Measurements from ENCODE around the gene VASN. TPM values are rescaled to one million over a fixed set of nuclear protein-coding genes. Genes with fewer than 3 reads are reported as not detected.

Gene VASN
- polyA plus RNA-seq, 3 donors: 6.0 to 33.9 (median 13.3) TPM

DNA sequence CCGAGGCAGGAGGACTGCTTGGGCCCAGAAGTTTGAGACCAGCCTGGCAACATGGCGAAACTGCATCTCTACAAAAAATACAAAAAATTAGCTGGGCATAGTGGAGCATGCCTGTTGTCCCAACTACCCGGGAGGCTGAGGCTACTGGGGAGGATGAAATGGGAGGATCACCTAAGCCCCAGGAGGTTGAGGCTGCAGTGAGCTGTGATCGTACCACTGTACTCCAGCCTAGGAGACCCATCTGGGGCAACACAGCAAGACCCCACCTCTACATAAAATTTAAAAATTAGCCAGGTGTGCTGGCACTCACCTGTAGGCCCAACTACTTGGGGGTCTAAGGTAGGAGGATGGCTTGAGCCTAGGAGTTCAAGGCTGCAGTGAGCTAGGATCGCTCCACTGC lies 22.3 kb upstream of the VASN start:
- H3K27ac ChIP-seq (ENCODE audit: low read depth, low read length): no peak overlapping the region
- 94 to 100% (median 98%) methylated on average over 5 of the region's 5 CpGs for WGBS, 3 donors

DNA sequence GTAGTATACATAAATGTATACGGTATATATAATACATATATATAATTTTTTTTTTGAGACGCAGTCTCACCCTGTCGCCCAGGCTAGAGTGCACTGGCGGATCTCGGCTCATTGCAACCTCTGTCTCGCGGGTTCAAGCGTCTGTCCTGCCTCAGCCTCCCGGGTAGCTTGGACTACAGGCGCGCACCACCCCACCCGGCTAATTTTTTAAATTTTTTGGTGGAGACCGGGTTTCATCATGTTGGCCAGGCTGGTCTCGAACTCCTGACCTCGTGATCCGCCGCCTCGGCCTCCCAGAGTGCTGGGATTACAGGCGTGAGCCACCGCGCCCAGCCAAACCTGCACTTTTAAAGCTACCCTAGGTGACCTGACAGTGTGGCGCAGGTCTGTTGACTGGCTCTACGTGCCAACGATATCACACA lies 21.3 kb upstream of the VASN start:
- H3K27ac ChIP-seq (ENCODE audit: low read depth, low read length): no peak overlapping the region
- 31 to 33% (median 32%) methylated on average over 24 of the region's 24 CpGs for WGBS, 3 donors

DNA sequence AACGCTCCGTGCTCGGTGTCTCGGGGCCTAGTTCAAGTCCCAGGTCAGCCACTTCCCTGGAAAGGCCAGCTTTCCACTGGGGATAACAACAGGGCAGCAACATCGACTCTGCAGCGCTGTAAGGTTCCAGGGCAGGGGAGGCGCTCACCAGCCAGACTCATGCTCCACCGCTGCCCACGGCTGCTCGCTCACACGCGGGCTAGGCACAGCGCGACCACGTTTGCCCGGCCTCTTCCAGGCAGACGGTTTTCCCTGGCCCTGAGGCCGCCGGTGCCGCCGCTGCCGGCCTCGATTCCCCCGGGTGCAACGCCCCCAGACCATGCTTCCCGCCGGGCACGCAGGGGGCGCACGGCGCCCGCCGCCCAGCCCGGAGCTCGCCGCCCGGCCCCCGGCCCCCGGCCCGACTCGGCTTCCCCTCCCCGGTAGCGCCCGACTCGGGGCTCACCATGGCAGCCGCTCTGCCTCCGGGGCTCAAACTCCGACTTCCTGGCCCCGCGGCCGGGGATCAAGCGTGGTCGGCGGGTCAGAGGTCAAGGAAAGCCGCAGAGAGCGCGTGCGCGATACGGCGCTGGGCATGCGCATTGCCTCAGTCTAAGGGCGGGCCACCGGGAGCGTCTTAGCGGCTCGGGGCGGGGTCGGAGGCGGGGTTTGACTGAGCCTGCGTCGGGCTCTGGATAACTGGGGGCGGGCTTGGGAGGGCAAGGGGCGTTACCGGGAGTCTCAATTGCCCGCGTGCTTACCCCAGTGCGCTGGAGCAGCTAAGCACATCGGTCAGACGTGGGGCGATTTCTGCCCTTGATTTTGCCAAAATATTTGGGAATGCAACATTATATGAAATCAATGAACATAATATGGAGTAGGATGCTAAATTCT lies 20.6 kb upstream of the VASN start, which contains the start of gene PAM16:
Gene PAM16 (minus strand): TSS at position 535 of the 873 bp plus-strand sequence. CDS start 87 bp downstream, at position 448.
- 0 to 1% (median 0%) methylated on average over 73 to 81 of the region's 81 CpGs for WGBS, 3 donors
- H3K27ac ChIP-seq (ENCODE audit: low read depth, low read length): no peak within 1 kb of the TSS

DNA sequence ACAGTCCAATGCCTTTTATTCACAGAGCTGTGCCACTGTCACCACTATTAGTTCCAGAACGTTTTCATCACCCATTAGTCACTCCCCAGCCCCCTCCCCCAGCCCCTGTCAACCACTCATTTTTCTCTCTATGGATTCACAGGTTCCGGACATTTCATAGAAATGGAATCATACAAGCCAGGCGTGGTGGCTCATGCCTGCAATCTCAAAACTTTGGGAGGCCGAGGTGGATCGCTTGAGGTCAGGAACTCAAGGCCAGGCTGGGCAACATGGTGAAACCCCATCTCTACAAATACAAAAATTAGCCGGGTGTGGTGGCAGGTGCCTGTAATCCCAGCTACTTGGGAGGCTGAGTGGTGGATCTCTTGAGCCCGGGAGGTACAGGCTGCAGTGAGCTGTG lies 19.8 kb upstream of the VASN start:
- 72 to 81% (median 78%) methylated on average over 7 of the region's 7 CpGs for WGBS, 3 donors
- no peak overlapping the region for H3K27ac ChIP-seq (ENCODE audit: low read depth, low read length)

DNA sequence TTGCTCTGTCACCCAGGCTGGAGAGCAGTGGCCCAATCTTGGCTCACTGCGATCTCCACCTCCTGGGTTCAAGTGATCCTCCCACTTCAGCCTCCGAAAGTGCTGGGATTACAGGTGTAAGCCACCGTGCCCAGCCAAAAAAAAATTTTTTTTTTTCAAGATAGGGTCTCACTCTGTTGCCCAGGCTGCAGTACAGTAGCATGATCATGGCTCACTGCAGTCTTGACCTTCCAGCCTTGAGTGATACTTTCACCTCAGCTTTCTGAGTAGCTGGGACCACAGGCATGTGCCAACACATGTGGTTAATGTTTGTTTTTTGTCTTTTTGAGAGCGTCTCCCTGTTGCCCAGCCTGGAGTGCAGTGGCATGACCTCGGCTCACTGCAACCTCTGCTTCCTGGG lies 18.8 kb upstream of the VASN start:
- WGBS, 3 donors: 87 to 89% (median 87%) methylated on average over 5 of the region's 5 CpGs

DNA sequence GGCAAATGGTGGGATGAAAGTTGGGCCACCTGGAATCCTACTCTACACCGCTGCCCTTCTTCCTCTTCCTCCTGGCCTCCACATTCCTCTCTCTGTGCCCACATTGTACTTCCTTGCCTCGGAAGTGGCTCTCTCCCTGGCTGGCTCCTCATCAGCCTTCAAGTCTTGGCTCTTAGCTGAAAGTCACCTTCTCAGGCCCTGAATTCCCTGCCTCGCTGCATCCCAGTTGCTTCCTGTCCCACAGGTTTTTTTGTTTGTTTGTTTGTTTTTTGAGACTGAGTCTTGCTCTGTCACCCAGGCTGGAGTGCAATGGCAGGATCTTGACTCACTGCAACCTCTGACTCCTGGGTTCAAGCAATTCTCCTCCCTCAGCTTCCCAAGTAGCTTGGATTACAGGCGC lies 18.0 kb upstream of the VASN start:
- H3K27ac ChIP-seq (ENCODE audit: low read depth, low read length): no peak overlapping the region
- 77 to 92% (median 87%) methylated on average over 4 of the region's 4 CpGs for WGBS, 3 donors

More for the DNA sequence above, 18.8 kb upstream of the VASN start:
- H3K27ac ChIP-seq (ENCODE audit: low read depth, low read length): no peak overlapping the region

DNA sequence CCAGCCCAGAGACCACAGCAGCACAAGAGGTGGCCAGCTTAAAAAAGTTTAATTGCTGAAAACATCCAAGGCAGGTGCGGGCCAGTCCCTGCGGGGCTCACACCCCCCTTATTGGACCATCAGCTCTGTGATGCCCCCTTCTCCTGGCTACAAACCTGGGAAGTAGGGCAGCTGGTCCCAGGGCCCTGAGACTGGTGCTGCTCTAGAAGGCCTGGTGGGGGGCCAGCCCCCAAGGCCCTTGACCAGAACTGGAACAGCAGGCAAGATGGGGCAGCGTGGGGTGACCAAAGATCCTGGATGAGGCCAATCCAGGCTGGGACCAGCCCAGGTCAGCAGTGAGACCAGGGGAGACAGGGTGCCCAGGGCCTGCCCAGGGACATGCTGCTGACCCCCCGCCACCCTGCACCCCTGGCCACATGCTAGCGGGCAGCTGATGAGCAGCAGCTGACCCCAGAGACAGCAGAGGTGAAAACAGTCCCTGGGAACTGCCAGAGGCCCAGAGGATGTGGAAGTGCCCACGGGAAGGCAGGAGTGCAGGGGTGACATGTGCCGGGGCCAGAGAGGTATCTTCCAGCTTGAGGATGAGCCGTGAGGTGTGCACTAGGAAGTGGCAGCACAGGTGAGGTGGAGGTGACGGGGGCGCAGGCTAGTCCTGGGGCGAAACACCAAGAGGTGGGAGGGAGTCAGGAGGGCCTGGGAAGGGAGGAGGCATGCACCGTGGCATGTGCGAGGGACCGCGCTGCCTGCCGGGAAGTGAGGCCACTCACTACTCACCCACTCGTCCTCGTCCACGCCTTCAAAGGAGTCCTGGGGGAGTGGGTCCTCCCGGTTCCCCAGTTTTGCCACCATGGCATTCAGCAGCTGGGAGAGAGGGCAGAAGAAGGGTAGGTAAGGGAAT lies 16.9 kb upstream of the VASN start:
- no peak overlapping the region for H3K27ac ChIP-seq (ENCODE audit: low read depth, low read length)
- WGBS, 3 donors: 95% methylated on average over 20 of the region's 20 CpGs

DNA sequence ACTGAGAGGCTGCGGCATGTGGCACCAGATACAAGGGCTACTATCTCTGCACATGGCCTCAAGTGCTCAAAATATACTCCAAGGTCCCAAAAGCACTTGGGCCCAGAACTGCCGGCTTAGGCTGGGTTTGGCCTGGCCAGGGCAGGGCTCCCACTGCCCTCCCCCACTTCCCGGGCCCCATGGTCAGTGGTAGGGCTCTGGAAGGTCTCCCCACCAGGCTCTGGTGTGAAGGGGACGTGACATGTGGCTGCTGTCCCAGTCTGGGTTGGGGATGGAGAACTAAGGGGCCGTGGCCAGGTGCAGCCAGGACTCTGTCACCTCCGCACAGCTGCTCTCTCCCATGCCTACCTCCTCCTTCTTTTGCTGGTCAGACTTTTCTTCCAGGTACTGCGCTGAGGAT lies 14.8 kb upstream of the VASN start:
- no peak overlapping the region for H3K27ac ChIP-seq (ENCODE audit: low read depth, low read length)
- WGBS, 3 donors: 92 to 97% (median 95%) methylated on average over 7 of the region's 7 CpGs

DNA sequence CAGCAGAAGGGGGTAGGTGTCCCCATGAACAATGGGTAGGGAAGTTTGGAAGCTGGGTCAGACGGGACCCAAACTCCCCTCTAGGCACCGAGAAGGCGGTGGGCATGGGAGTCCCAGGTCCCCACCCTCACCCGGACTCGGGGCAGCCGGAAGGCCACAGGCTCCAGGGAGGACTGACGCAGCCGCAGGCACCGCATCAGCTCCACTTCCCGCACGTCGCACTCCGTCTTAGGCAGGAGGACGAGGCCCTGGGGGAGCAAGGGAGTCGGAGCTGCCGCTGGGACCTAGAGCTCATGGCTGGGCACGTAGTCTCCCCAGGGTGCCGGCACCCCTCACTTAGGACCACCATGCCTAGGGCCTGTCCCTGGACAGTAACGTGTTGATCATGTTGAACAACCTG lies 13.4 kb upstream of the VASN start:
- 93 to 95% (median 94%) methylated on average over 19 of the region's 19 CpGs for WGBS, 3 donors
- no peak overlapping the region for H3K27ac ChIP-seq (ENCODE audit: low read depth, low read length)

DNA sequence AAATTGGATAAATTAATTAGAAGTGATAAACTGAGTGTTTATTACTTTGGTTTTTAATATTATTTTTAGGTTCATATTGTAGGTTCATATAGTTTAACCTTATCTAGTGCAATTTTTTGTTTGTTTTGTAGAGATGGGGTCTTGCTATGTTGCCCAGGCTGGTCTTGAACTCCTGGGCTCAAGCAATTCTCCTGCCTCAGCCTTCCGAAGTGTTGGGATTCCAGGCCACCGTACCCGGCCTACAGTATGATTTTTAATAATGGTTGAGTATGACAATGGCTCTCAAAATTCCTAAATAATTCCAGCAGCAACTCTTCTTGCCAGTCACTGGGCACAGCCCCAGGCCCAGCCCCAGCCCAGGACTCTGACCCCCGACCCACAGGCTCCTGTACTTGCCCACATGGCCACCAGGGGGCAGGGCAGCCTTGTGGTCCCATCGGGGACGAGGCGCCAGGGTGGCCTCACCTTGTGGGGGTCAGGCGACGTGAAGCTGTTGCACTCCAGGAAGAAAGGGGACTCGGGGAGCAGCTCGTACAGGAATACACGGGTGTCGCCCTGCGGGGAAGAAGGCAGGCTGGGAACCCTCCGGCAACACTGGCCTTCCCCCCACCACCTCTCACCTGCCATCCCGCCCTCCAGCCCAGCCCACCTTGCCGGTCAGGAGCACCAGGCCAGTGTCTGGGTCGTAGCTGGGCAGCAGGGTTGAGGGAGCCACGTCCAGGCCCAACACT lies 12.7 kb upstream of the VASN start:
- 41 to 59% (median 57%) methylated on average over 19 of the region's 19 CpGs for WGBS, 3 donors
- no peak overlapping the region for H3K27ac ChIP-seq (ENCODE audit: low read depth, low read length)

DNA sequence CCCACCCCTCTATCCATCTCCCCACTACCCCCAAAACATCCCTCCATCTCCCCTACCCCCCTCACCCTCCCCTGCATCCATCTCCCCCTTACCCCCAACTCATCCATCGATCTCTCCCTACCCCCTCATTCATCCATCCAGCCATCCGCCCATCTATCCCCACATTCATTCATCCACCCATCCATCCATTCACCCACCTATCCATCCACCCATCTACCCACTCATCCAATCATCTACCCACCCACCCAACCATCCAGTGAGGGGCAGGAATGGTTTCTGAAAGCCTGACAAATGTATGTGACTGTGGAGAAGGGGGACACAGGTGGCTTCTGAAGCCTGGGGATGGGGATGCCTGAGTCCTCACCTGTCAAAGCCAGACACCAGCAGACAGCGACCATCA lies 11.7 kb upstream of the VASN start:
- 94 to 98% (median 94%) methylated on average over 3 of the region's 3 CpGs for WGBS, 3 donors
- no peak overlapping the region for H3K27ac ChIP-seq (ENCODE audit: low read depth, low read length)

DNA sequence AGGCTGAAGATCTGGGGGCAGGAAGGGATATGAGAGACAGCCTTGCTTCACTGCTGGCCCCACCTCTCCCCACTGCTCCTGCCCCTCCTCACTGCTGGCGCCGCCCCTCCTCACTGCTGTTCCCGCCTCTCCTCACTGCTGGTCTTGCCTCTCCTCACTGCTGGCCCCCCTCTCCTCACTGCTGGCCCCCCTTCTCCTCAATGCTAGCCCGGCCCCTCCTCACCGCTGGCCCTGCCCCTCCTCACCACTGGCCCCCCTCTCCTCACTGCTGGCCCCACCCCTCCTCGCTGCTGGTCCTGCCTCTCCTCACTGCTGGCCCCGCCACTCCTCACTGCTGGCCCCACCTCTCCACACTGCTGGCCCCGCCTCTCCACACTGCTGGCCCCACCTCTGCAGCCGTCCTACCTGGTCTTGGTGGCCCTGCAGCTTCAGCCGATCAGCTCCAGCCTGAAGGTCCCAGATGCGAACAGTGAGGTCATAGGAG lies 11.1 kb upstream of the VASN start:
- WGBS, 3 donors: 88 to 89% (median 89%) methylated on average over 8 to 11 of the region's 11 CpGs
- no peak overlapping the region for H3K27ac ChIP-seq (ENCODE audit: low read depth, low read length)

DNA sequence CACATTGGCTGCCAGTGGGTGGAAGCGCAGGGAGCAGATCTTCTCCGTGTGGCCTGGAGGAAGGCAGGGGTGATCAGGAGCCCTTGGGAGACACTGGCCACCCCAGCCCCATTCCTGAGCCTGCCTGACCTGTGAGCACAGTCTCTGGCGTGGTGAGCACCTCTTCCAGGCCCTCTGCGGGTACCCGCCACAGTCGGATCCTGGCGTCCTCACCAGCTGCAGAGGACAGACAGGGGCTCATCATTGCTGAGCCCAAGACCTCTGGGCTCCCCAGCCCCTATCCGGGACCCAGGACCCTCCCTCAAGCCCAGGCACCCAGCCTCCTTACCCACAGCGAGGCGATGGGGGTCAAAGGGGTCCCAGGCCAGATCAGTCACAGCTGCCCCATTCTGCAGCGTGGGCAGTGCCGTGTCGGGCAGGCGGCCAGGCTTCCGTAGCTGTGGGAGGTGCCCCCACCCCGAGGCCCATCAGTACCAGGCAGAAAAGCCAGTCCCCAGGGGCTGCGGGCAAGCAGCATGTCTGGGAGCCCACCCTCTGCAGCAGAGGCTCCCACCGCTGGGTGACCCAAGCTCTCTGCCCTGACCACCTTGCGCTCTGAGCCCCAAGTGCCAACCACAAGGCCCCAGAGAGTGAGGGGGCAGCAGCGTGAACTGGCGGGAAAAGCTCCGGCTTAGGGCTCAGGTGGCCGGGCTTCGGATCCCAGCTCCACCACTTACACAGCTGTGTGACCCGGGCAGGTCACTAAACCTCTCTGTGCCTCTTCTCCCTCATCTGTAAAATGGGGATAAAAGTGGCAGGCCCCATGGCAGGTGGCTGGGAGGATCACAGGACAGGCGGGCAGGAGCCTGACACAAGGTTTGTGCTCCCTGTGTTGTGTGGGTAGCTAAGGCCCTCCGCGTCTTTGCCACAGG lies 10.4 kb upstream of the VASN start:
- no peak overlapping the region for H3K27ac ChIP-seq (ENCODE audit: low read depth, low read length)
- 97 to 98% (median 97%) methylated on average over 25 to 28 of the region's 28 CpGs for WGBS, 3 donors

DNA sequence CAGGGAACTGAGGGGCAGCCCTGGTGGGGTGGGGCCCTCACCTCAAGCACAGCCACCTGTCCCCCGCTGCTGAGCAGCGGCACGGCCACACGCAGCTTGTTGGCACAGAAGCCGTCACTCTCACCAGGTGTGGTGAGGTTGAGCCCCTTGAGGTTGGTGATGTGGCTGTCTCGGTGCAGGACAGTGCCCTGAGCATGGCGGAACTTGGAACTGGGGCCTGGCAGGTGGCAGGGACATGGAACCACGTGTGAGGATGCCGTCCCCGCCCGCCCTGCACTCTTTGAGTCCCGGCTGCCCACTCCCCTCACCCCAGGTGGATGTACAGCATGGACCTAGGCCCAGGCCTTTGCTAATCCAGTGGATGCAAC lies 9.7 kb upstream of the VASN start:
- WGBS, 3 donors: 94% methylated on average over 12 of the region's 12 CpGs
- H3K27ac ChIP-seq (ENCODE audit: low read depth, low read length): no peak overlapping the region

DNA sequence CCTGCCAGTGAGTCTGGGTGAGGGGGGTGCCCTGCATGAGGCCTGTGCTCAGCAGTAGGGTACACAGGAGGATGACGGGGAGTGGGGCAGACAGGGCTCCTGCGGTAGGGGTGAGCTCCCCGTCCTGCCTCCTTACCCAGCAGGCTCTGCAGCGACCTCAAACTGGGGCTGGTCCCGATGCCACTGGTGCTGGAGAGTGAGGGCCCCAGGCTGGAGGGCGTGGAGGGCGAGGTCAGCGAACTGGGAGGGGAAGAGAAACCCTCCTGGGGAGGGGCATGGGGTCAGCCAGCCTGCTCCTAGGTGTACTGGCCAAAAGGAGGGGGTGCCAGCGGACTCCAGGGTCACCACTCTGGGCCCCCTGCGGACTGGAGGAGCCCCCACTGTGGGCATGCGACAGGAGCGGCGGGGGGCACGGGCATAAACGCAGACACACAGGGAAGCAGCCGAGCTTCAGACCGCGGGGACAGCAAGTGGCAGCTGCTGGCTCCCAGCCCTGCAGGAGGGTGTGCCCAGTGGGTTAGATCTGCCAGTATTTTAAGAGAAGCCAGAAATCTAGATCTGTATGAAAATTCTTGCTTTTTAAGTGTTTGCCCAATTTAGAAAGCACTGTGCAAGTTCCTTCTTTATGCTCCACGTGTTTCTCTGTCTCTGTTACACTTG lies 9.0 kb upstream of the VASN start:
- WGBS, 3 donors: 88 to 89% (median 88%) methylated on average over 19 of the region's 19 CpGs
- no peak overlapping the region for H3K27ac ChIP-seq (ENCODE audit: low read depth, low read length)

DNA sequence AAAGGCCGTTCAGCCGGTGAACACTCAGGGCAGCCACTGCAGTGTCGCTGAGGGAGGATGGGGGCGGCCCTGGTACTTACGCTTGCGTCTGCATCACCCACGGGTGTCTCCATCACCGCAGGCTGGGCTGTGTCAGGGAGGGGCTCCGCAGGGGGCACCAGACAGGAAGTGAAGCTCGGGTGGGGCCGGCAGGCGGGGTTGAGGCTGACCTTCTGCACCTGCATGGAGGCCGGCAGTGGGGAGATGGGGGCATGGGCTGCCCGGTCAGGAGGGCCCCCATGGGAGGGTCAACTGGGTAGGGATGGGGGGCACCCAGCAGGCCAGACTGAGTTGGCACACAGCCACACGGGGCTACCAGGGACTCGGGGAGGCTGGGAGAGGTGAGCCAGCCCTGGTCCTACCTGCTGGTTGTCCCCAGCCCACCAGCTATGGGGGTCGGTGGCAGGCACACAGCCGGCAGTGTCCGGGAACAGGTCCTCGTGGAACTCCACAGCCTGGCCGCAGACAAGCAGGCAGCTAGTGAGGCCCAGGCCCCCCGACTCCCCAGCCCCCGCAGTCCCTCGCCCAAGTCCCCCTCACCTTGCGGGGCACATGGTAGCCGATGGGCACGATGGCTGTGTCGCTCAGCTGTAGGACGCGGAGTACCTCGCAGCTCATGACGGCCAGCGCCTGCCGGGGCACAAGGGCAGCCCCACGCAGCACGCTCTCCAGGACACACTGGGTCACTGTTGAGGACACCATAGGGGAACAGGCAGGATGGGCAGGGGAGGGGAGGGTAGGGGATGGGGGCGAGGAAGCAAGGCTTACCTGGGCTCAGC lies 7.2 kb upstream of the VASN start:
- H3K27ac ChIP-seq (ENCODE audit: low read depth, low read length): no peak overlapping the region
- WGBS, 3 donors: 93 to 94% (median 93%) methylated on average over 36 to 37 of the region's 37 CpGs
